ENCODE results near the gene ANXA11. TPM values are rescaled to one million over a fixed set of nuclear protein-coding genes. Genes with fewer than 3 reads are reported as not detected.

ANXA11 gene
- total and polyA plus RNA-seq, 9 of the 15 experiments (the other 6 are each of a cell fraction or from before 2014, with no cell fraction given), result 43.6 to 212 (median 109) TPM

DNA sequence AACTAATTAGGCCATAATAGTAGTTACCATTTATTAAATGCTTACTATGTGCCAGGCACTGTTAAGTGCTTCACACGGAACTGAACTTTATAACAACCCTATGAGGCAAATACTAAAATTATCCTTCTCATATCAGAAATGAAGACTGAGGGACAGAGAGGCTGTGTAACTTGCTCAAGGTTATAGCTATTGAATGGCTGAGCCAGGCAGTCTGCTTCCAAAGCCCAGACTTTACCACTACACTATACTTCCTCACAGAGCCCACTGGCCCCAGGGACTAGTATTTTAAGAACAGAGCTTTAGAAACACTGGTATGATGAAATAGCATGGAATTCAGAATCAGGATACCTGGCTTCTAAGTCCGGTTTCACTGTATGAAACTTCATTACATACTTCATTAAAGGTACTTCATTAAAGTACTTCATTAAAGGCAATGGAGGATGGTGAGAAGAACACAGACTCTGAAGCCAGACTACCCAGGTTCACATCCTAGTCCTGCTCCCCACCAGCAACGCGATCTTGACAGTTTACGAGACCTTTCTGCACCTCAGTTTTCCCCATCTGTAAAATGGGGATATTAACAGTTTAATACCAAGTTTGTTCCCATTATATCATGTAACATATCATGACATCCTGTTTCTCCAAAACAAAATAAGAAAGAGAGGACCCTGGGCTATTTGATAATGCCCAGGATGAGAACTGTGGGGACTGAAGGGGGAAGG is 19.6 kb downstream of the ANXA11 start (continued):
- TF ChIP-seq SMAD3 (CRISPR knock-in tag; conservative IDR thresholded peaks at IDR 0.05) (no peak), BRF1 (IDR thresholded peaks at IDR 0.05; ENCODE audit: borderline replicate concordance, extremely low read depth, insufficient read length) (no peak), KLF10 (CRISPR knock-in tag; IDR thresholded peaks at IDR 0.05) (no peak), BDP1 (IDR thresholded peaks at IDR 0.05; ENCODE audit: insufficient read depth, insufficient read length) (no peak), BHLHE40 (IDR thresholded peaks at IDR 0.05; ENCODE audit: low read length) (no peak), RAD51 (IDR thresholded peaks at IDR 0.05; ENCODE audit: borderline replicate concordance, low read depth) (no peak)
- TF ChIP-seq, protein P1, sequence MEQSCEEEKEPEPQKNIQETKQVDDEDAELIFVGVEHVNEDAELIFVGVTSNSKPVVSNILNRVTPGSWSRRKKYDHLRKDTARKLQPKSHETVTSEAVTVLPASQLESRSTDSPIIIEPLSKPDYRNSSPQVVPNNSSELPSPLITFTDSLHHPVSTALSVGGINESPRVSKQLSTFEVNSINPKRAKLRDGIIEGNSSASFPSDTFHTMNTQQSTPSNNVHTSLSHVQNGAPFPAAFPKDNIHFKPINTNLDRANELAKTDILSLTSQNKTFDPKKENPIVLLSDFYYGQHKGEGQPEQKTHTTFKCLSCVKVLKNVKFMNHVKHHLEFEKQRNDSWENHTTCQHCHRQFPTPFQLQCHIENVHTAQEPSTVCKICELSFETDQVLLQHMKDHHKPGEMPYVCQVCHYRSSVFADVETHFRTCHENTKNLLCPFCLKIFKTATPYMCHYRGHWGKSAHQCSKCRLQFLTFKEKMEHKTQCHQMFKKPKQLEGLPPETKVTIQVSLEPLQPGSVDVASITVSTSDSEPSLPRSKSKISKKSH (CRISPR knock-in tag; IDR thresholded peaks at IDR 0.05), result no peak

GRCh38 chr10:80184291-80184690 is 21.0 kb downstream of the ANXA11 start:
- POLR2A ChIA-PET, result interaction anchor here (1.1 to 2.1 kb wide), 4 partner anchors 11 to 28 kb away, joined by 3 to 16 read pairs (median 4); no protein-coding TSS in a partner anchor
- H3K9ac ChIP-seq (ENCODE audit: insufficient read depth in 1 of 2, low read depth in 2 of 2, low read length in 2 of 2), result no peak overlapping the region
- FAIRE-seq (no peak), DNase-seq (ENCODE audit: extremely low read depth in 1 of 4, low spot score in 3 of 4) (no peak), ATAC-seq (no peak)
- H3K27ac ChIP-seq (ENCODE audit: extremely low read depth, low read depth, low read length), result no peak overlapping the region
- H3K9me3 ChIP-seq (replicated peaks; ENCODE audit: control insufficient read depth, insufficient read depth, low read depth, low read length), result no peaks in the 10 kb centered on the region
- no peak overlapping the region for H2AFZ ChIP-seq (ENCODE audit: low read depth, low read length)
- intact Hi-C loops (cut with micrococcal nuclease) (no loop called here), in situ Hi-C loops (cut with MboI) (no loop called here)
- H3K79me2 ChIP-seq (ENCODE audit: control insufficient read depth, insufficient read depth, low read length), result peaks cover 92% of the 10 kb centered on the region
- peaks cover 37% of the 10 kb centered on the region; the same call in 2 of the 3 replicates for H3K36me3 ChIP-seq (ENCODE audit: control insufficient read depth, insufficient read depth, low read length)
- H3K4me3 ChIP-seq, result no peak overlapping the region
- no TSS peak for BruUV-seq (replicated peaks)
- H4K20me1 ChIP-seq (replicated peaks; ENCODE audit: control insufficient read depth, insufficient read depth, low read length), result peaks cover 22% of the 10 kb centered on the region
- 83% methylated on average over 4 of the region's 4 CpGs for WGBS (ENCODE audit: insufficient coverage, low coverage, missing lambda C conversion rate)
- CTCF ChIA-PET (ENCODE audit: low intra/inter-chr PET ratio), result no interaction called here
- H3K9me1 ChIP-seq (ENCODE audit: control insufficient read depth, insufficient read depth, low read length), result no peaks in the 10 kb centered on the region
- peaks cover 27 to 29% of the 10 kb centered on the region in 2 experiments for H3K4me1 ChIP-seq (replicated peaks in 1 of 2; ENCODE audit: control insufficient read depth in 2 of 2, insufficient read depth in 2 of 2, low read length in 2 of 2)
- H3K4me2 ChIP-seq (ENCODE audit: insufficient read depth, low read length), result no peak overlapping the region
- H3K27me3 ChIP-seq (ENCODE audit: control insufficient read depth in 2 of 2, insufficient read depth in 2 of 2, low read length in 2 of 2), result no peaks in the 10 kb centered on the region
- TF ChIP-seq TAF9B (IDR thresholded peaks at IDR 0.05; ENCODE audit: partially characterized antibody) (no peak), ADNP (tag; IDR thresholded peaks at IDR 0.05) (no peak), SIN3A (IDR thresholded peaks at IDR 0.05; ENCODE audit: borderline replicate concordance in 2 of 2, control insufficient read depth in 1 of 2, low read depth in 2 of 2, low read length in 2 of 2) (no peak), ZNF143 (CRISPR knock-in tag; IDR thresholded peaks at IDR 0.05) (no peak), RAD21 (CRISPR knock-in tag; conservative IDR thresholded peaks at IDR 0.05 in 1 of 2, IDR thresholded peaks at IDR 0.05 in 1 of 2) (no peak), PKNOX1 (IDR thresholded peaks at IDR 0.05) (no peak), PRMT5 (CRISPR knock-in tag; IDR thresholded peaks at IDR 0.05) (no peak)

All from K562 (cell line).